Glutamatergic neuron (in vitro differentiated cells): Measurements from ENCODE around the gene ZNF774. TPM values are rescaled to one million over a fixed set of nuclear protein-coding genes. Genes with fewer than 3 reads are reported as not detected.

Source experiments
- DNase-seq: peaks from one replicate; pipeline ENCODE4 v3.0.0; 2022
- H3K27ac Mint-ChIP-seq: one replicate; pipeline ENCODE4 v1.8.0; 2020; ENCODE audit warnings: mild to moderate bottlenecking, mixed read lengths, inconsistent platforms; ENCODE audit not compliant: unreplicated experiment
- H3K27me3 Mint-ChIP-seq: one replicate; pipeline ENCODE4 v1.8.0; 2020; ENCODE audit warnings: mild to moderate bottlenecking, moderate library complexity, mixed read lengths, inconsistent platforms; ENCODE audit not compliant: unreplicated experiment
- H3K36me3 Mint-ChIP-seq: one replicate; pipeline ENCODE4 v1.8.0; 2020; ENCODE audit warnings: mild to moderate bottlenecking, mixed read lengths, inconsistent platforms; ENCODE audit not compliant: unreplicated experiment
- H3K4me1 Mint-ChIP-seq: one replicate; pipeline ENCODE4 v1.8.0; 2020; ENCODE audit warnings: mild to moderate bottlenecking, low read depth, mixed read lengths, inconsistent platforms; ENCODE audit not compliant: unreplicated experiment
- H3K4me3 Mint-ChIP-seq: one replicate; pipeline ENCODE4 v1.8.0; 2020; ENCODE audit warnings: mild to moderate bottlenecking, mixed read lengths, inconsistent platforms; ENCODE audit not compliant: unreplicated experiment
- H3K9me3 Mint-ChIP-seq: one replicate; pipeline ENCODE4 v1.8.0; 2020; ENCODE audit warnings: mild to moderate bottlenecking, moderate library complexity, mixed read lengths, inconsistent platforms; ENCODE audit not compliant: unreplicated experiment
- total RNA-seq: library from RNA; stranded (reverse); fragmentation: NEBNext Ultra II Directional; extraction: Animal tissue kit (Norgen Biotek cat#: 25700); gene quantifications from one replicate; pipeline ENCODE4 v1.2.1, GENCODE V29; 2021; ENCODE audit not compliant: unreplicated experiment
- TF ChIP-seq, protein P1 (sequence below): fragments of 200-600 bp; sonication (generic); IDR thresholded peaks from one replicate; pipeline ENCODE4 v1.5.0; 2021; ENCODE audit not compliant: partially characterized antibody, unreplicated experiment

Gene ZNF774
- total RNA-seq, 1 donor from 2014 or later: 6.7 TPM

GRCh38 chr15:90411176-90411575 lies 59.1 kb downstream of the ZNF774 start:
- Mint-ChIP-seq H3K27me3 (no peaks in the 10 kb centered on the region), H3K9me3 (no peaks in the 10 kb centered on the region), H3K27ac (no peak overlapping the region), H3K4me3 (no peak overlapping the region), H3K4me1 (peaks cover 6% of the 10 kb centered on the region), H3K36me3 (no peaks in the 10 kb centered on the region)
- no peak for DNase-seq
- TF ChIP-seq, protein P1, sequence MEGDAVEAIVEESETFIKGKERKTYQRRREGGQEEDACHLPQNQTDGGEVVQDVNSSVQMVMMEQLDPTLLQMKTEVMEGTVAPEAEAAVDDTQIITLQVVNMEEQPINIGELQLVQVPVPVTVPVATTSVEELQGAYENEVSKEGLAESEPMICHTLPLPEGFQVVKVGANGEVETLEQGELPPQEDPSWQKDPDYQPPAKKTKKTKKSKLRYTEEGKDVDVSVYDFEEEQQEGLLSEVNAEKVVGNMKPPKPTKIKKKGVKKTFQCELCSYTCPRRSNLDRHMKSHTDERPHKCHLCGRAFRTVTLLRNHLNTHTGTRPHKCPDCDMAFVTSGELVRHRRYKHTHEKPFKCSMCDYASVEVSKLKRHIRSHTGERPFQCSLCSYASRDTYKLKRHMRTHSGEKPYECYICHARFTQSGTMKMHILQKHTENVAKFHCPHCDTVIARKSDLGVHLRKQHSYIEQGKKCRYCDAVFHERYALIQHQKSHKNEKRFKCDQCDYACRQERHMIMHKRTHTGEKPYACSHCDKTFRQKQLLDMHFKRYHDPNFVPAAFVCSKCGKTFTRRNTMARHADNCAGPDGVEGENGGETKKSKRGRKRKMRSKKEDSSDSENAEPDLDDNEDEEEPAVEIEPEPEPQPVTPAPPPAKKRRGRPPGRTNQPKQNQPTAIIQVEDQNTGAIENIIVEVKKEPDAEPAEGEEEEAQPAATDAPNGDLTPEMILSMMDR: no peak

Other genes with a start within 250 kb of the ZNF774 start
- 149 TPM for gene IDH2, start 249.8 kb upstream of the ZNF774 start, total RNA-seq
- gene SEMA4B, start 151.0 kb upstream of the ZNF774 start, total RNA-seq: 31.8 TPM
- gene CIB1, start 118.3 kb upstream of the ZNF774 start, total RNA-seq: 8.0 TPM
- gene GDPGP1, start 118.1 kb upstream of the ZNF774 start, total RNA-seq: 7.4 TPM
- not detected for gene TTLL13, start 102.7 kb upstream of the ZNF774 start, total RNA-seq
- gene NGRN, start 86.6 kb upstream of the ZNF774 start, total RNA-seq: 156 TPM
- gene IQGAP1, start 36.0 kb downstream of the ZNF774 start, total RNA-seq: 61.1 TPM
- gene CRTC3, start 177.6 kb downstream of the ZNF774 start, total RNA-seq: 50.1 TPM